ENCODE measurements around the gene RUFY2.
"Not testable (repeated sequence)": the region's sequence is repeated elsewhere in the genome, so short reads cannot be mapped to it uniquely, and the experiment has no call there.

Gene RUFY2

GRCh38 chr10:68318331-68319059 is 88.6 kb downstream of the RUFY2 start:
- DNase-seq: no peak

GRCh38 chr10:68315582-68315981 is 91.5 kb downstream of the RUFY2 start:
- no peak for DNase-seq

- not testable (repeated sequence) for DNase-seq
Observed at GRCh38 chr10:68314930-68315329, 92.1 kb downstream of the RUFY2 start.

GRCh38 chr10:68310531-68310930 is 96.5 kb downstream of the RUFY2 start:
- no peak for DNase-seq

GRCh38 chr10:68305854-68306253 is 101.2 kb downstream of the RUFY2 start:
- DNase-seq: no peak

GRCh38 chr10:68303849-68304412 is 103.1 kb downstream of the RUFY2 start:
- no peak for DNase-seq

- DNase-seq: no peak
Observed at GRCh38 chr10:68302871-68303270, 104.2 kb downstream of the RUFY2 start.

GRCh38 chr10:68302503-68302823 is 104.6 kb downstream of the RUFY2 start:
- DNase-seq: no peak

GRCh38 chr10:68301790-68302502 is 105.1 kb downstream of the RUFY2 start:
- DNase-seq: no peak

- no peak for DNase-seq
Observed at GRCh38 chr10:68301301-68301700, 105.8 kb downstream of the RUFY2 start.

GRCh38 chr10:68296843-68297663 is 110.0 kb downstream of the RUFY2 start:
- no peak for DNase-seq
